Midbrain (tissue), 1 donor: ENCODE measurements around the gene NUTM1.

Experiments used
- DNase-seq: peaks from one replicate; lab custom pipeline; 2025; lab: John Stamatoyannopoulos, UW

NUTM1 gene, protein sequence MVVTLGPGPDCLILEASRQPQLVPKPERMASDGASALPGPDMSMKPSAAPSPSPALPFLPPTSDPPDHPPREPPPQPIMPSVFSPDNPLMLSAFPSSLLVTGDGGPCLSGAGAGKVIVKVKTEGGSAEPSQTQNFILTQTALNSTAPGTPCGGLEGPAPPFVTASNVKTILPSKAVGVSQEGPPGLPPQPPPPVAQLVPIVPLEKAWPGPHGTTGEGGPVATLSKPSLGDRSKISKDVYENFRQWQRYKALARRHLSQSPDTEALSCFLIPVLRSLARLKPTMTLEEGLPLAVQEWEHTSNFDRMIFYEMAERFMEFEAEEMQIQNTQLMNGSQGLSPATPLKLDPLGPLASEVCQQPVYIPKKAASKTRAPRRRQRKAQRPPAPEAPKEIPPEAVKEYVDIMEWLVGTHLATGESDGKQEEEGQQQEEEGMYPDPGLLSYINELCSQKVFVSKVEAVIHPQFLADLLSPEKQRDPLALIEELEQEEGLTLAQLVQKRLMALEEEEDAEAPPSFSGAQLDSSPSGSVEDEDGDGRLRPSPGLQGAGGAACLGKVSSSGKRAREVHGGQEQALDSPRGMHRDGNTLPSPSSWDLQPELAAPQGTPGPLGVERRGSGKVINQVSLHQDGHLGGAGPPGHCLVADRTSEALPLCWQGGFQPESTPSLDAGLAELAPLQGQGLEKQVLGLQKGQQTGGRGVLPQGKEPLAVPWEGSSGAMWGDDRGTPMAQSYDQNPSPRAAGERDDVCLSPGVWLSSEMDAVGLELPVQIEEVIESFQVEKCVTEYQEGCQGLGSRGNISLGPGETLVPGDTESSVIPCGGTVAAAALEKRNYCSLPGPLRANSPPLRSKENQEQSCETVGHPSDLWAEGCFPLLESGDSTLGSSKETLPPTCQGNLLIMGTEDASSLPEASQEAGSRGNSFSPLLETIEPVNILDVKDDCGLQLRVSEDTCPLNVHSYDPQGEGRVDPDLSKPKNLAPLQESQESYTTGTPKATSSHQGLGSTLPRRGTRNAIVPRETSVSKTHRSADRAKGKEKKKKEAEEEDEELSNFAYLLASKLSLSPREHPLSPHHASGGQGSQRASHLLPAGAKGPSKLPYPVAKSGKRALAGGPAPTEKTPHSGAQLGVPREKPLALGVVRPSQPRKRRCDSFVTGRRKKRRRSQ

GRCh38 chr15:34342737-34343575 is at the start of gene NUTM1, which contains the start of gene NOP10:
NUTM1 (plus strand) TSS chr15:34343315; CDS start chr15:34343697, 382 bp downstream.
NOP10 (minus strand) TSS chr15:34343136; CDS start chr15:34343073, 63 bp downstream.
- DNase-seq = peak; percentile 94

GRCh38 chr15:34297059-34297458 is 46.1 kb upstream of the NUTM1 start:
- no peak for DNase-seq

- no peak for DNase-seq
Observed at GRCh38 chr15:34301058-34301457, 42.1 kb upstream of the NUTM1 start.

GRCh38 chr15:34304613-34305012 is 38.5 kb upstream of the NUTM1 start:
- DNase-seq = no peak

- DNase-seq = no peak
Observed at GRCh38 chr15:34311563-34311962, 31.6 kb upstream of the NUTM1 start.

- DNase-seq = no peak
Observed at GRCh38 chr15:34314491-34315490, 28.3 kb upstream of the NUTM1 start.

DNA sequence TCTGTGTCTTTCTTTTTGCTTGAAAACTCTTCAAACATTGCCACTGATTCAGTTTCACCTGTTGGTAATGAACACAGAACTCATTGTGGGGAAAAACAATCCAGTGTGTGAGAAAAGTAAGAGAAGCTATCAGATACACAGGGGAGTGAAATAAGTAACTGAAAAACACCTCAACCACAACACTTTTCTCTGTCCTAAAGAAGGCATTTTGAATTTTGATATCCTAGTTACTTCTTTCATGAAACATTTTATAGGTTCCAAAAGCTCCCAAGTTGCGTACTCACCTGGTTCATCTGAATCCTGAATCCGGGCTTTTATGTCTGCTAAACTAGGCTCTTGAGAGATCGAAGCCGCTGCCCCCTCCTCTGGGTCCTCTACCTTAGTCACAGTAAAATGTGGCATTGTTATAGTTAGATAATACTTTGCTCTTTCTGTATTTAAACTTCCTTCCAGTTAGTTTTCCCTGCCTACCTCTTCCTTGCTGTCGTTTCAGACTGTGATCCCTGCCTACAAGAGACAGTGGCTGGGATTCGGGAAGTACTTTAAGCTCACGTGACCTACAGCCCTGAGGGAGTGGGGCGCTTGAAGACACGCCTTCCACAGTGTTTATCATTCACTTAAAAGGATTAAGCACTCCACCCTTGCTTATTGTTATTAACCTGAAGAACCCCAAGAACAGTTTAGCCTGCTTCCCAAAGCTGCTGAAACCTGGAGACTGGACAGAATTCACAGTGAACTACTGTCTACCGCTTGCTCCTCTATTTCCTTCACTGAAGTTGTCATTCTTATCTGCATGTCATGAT is 24.6 kb upstream of the NUTM1 start:
- peak; percentile 55 for DNase-seq

GRCh38 chr15:34323217-34323616 is 19.9 kb upstream of the NUTM1 start:
- no peak for DNase-seq

- DNase-seq = no peak
Observed at GRCh38 chr15:34324933-34325332, 18.2 kb upstream of the NUTM1 start.

DNA sequence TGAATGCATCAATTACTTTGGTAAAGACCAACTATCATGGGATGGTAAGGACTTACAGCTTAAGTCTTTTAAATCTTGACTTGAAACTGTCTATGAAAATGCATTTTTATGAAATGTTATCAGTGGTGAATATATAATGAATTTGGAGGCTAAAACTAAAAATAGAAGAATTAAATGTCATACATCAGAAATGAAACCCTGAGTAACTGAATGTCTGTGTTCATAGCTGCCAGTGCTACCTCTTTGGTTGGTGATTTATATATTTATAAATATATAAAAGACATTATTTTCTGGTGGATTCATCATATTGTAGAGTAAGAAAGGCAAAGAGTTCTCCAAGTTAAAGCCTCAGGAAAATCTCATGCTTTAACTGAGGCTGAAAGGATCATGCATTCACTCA is 17.7 kb upstream of the NUTM1 start:
- DNase-seq = no peak

DNA sequence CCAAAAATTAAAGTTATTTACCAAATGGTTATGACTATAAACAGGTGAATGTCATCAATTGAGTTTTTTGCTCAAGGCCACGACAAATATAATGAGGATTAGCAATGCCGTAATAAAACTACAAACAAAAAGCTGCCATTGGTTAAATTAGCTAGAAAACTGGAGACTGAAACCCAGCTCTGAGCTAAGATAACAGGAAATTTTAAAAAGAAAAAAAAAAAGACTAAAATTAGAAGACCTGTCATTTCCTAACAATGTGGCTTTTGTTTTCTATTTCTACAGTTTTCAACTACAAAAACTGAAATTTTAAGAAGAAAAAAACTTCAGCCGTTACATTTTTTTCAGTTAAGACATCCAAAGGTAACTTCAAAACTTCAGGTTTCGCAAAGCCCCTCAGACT is 15.2 kb upstream of the NUTM1 start:
- DNase-seq = no peak

DNA sequence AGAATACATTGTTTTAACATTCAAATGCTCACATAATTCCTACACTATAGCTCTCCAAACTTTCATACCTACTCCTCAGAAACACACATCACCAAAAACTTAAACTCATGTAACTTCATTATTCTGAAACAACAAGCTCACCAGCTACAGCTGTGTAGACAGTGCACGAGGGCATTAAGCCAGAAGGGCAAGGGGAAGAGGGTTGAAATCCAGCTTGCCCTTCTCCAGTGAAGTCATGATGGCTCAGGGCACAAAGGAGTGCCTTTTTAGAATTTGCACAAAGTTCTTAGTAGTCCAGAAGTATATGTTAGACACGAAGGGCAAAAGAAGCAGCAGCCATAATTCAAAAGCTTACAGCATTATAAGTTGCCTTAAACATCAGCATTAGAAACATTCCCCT is 14.1 kb upstream of the NUTM1 start:
- no peak for DNase-seq

DNA sequence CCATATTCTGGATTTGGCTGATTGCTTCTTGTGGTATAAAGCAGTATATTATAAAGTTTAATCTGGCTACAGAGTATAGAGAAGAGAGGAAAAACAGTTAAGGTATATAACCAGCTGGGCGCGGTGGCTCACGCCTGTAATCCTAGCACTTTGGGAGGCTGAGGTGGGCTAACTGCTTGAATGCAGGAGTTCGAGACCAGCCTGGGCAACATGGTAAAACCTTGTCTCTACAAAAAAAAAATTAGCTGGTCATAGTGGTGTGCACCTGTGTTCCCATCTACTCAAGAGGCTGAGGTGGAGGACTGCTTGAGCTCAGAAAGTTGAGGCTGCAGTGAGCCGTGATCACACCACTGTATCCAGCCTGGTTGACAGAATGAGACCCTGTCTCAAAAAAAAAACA is 12.8 kb upstream of the NUTM1 start:
- DNase-seq = no peak

- DNase-seq = no peak
Observed at GRCh38 chr15:34331809-34332208, 11.3 kb upstream of the NUTM1 start.

GRCh38 chr15:34332553-34333120 is 10.5 kb upstream of the NUTM1 start:
- DNase-seq = no peak

- DNase-seq = no peak
Observed at GRCh38 chr15:34334672-34335071, 8.4 kb upstream of the NUTM1 start.

DNA sequence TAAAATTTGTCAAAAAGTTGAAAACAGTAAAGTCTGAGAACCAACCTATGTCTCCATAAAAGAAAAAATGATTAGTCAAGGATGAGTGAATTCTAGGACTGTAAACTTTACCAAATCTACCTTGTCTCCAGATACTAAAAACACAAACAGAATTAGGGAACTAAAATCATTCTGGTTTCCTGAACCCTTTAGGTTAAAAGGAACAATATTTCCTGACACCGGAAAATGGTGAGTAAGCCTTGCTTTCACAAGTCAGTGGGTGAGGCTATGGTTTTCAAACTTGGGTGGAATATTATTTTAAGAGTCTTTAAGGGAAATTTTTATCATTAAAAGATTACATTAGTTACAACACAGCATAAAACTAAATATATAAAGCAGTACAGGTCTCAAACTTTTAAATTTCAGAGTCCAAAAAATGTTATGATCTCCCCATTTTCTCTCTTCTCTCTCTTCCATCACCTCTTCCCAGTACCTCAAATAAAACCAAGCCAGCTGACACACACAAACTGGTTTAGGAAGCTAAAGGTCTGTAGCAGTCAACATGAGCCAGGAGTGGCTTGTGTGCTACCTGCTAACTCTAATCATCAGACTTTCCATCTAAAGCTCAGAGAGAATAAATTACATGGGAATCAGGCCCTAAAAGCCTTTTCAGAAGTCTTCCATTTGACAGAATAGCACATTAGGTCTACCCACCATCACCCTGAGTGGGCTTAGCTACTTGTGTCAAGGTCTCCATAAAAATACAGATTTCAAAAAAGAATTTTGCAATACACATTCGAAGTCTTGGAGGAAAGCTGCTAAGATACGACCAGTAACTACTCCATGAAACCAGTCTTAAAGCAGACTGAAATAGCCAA is 7.7 kb upstream of the NUTM1 start:
- no peak for DNase-seq
